Brain microvascular endothelial cell (primary cell): ENCODE measurements around the gene C5orf15.
"Not testable (repeated sequence)": the region's sequence is repeated elsewhere in the genome, so short reads cannot be mapped to it uniquely, and the experiment has no call there.

ENCODE experiments used
- DNase-seq: peaks from one replicate; pipeline ENCODE4 v3.0.0-alpha.2; 2020
- H3K27ac ChIP-seq: fragments of 250-450 bp; sonication (Bioruptor Pico); 2 replicates; pipeline ENCODE4 v1.5.1; 2020; ENCODE audit warnings: mild to moderate bottlenecking, moderate library complexity
- H3K27me3 ChIP-seq: fragments of 250-450 bp; sonication (Bioruptor Pico); replicated peaks from 2 replicates; pipeline ENCODE4 v1.5.1; 2020; ENCODE audit warnings: mild to moderate bottlenecking
- H3K36me3 ChIP-seq: fragments of 250-450 bp; sonication (Bioruptor Pico); replicated peaks from 2 replicates; pipeline ENCODE4 v1.5.1; 2020; ENCODE audit warnings: mild to moderate bottlenecking
- H3K4me3 ChIP-seq: 2 replicates; pipeline ENCODE4 v1.5.1; 2011; ENCODE audit warnings: low read depth, mild to moderate bottlenecking, control low read depth, low read length, moderate library complexity
- CTCF ChIP-seq: IDR thresholded peaks from 2 replicates; pipeline ENCODE4 v1.5.1; 2011; ENCODE audit warnings: low read depth, mild to moderate bottlenecking, moderate library complexity, low read length, control low read depth, inconsistent platforms; ENCODE audit errors: missing control alignments
- in situ Hi-C: cut with HindIII; loops from 2 replicates; pipeline ENCODE4 v1.10.0; 2017; ENCODE audit warnings: low sequenced_read_pairs, low pct_ligation_motif_present

Gene C5orf15

GRCh38 chr5:133957080-133957479 is 11.3 kb downstream of the C5orf15 start:
- H3K27me3 ChIP-seq: no peaks in the 10 kb centered on the region
- H3K4me3 ChIP-seq: no peak overlapping the region
- H3K27ac ChIP-seq: no peak overlapping the region
- no peak for TF ChIP-seq CTCF
- H3K36me3 ChIP-seq: peaks cover 27% of the 10 kb centered on the region
- in situ Hi-C loops: no loop called here
- DNase-seq: no peak

GRCh38 chr5:133956196-133956595 is 12.2 kb downstream of the C5orf15 start:
- H3K4me3 ChIP-seq, H3K27ac ChIP-seq, H3K27me3 ChIP-seq, DNase-seq, in situ Hi-C loops: not testable (repeated sequence)
- peaks cover 27% of the 10 kb centered on the region for H3K36me3 ChIP-seq

- Histone ChIP-seq H3K36me3 (peaks cover 23% of the 10 kb centered on the region), H3K27ac (peak overlapping the region; percentile 64), H3K27me3 (no peaks in the 10 kb centered on the region), H3K4me3 (no peak overlapping the region)
- no peak for TF ChIP-seq CTCF
- in situ Hi-C loops: no loop called here
- DNase-seq: no peak
Observed at GRCh38 chr5:133953568-133954145, 14.8 kb downstream of the C5orf15 start.

GRCh38 chr5:133952729-133953567 is 15.5 kb downstream of the C5orf15 start:
- in situ Hi-C loops: no loop called here
- Histone ChIP-seq H3K27ac (peak overlapping the region; percentile 64), H3K36me3 (peaks cover 20% of the 10 kb centered on the region), H3K4me3 (no peak overlapping the region), H3K27me3 (no peaks in the 10 kb centered on the region)
- peak; percentile 95 for DNase-seq
- TF ChIP-seq CTCF: no peak

- DNase-seq: no peak
- no peaks in the 10 kb centered on the region for H3K27me3 ChIP-seq
- peaks cover 5% of the 10 kb centered on the region for H3K36me3 ChIP-seq
- H3K27ac ChIP-seq: no peak overlapping the region
- in situ Hi-C loops: no loop called here
- no peak for TF ChIP-seq CTCF
- no peak overlapping the region for H3K4me3 ChIP-seq
Observed at GRCh38 chr5:133950821-133951612, 17.4 kb downstream of the C5orf15 start.

- H3K27me3 ChIP-seq: no peaks in the 10 kb centered on the region
- no peaks in the 10 kb centered on the region for H3K36me3 ChIP-seq
- DNase-seq: no peak
- H3K4me3 ChIP-seq: no peak overlapping the region
- no peak overlapping the region for H3K27ac ChIP-seq
- in situ Hi-C loops: no loop called here
- TF ChIP-seq CTCF: no peak
Observed at GRCh38 chr5:133948721-133949120, 19.7 kb downstream of the C5orf15 start.
